Measurements from ENCODE around the gene LPCAT1.

DNA sequence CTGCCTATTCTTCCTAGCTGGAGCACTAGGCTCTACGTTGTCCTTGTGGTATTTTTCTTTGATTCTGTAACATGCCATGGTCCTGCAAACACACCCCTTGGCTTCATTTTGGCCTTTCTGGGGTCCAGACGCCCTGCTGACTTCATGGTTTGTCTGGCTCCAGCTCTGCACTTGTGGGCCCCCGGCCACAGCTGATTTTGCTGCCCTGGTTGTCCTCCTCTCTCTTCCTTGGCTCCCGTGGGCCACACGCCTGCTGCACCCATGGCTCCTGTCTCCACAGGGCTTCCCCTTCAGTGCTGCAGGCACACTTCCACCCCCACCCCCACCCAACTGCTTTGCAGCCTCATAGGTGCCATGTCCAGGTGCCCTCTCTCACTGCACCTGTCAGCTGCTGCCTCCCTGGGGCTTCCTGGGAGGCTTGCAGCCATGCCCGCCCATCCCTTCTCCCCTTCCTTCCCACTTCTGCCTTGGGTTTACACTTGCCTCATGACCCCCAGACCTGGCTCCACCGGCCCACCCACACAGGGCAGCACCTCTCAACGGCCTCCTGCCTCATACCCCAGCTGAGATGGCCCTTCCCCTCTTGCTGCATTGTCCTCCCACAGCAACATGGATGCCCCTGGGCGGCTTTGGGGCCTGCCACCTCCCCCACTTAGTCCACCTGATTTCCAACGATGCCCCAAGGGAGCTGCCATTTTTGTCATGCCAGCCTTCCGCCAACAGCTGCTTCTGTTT, 104.1 kb downstream of the LPCAT1 start:
- TF ChIP-seq CEBPB (IDR thresholded peaks at IDR 0.05; ENCODE audit: low read depth, low read length) (no peak), RAD21 (IDR thresholded peaks at IDR 0.05; ENCODE audit: low read length) (no peak), POLR2A (IDR thresholded peaks at IDR 0.05; ENCODE audit: low read depth, low read length) (no peak), CHD1 (IDR thresholded peaks at IDR 0.05; ENCODE audit: low read depth, low read length) (no peak), SMC3 (IDR thresholded peaks at IDR 0.05; ENCODE audit: low read depth, low read length) (no peak), MAZ (IDR thresholded peaks at IDR 0.05; ENCODE audit: borderline replicate concordance, low read depth, low read length) (no peak), MXI1 (IDR thresholded peaks at IDR 0.05; ENCODE audit: borderline replicate concordance, low read depth, low read length) (no peak), FOS (IDR thresholded peaks at IDR 0.05; ENCODE audit: low read depth, low read length) (no peak)
- TF ChIP-seq, protein P1, sequence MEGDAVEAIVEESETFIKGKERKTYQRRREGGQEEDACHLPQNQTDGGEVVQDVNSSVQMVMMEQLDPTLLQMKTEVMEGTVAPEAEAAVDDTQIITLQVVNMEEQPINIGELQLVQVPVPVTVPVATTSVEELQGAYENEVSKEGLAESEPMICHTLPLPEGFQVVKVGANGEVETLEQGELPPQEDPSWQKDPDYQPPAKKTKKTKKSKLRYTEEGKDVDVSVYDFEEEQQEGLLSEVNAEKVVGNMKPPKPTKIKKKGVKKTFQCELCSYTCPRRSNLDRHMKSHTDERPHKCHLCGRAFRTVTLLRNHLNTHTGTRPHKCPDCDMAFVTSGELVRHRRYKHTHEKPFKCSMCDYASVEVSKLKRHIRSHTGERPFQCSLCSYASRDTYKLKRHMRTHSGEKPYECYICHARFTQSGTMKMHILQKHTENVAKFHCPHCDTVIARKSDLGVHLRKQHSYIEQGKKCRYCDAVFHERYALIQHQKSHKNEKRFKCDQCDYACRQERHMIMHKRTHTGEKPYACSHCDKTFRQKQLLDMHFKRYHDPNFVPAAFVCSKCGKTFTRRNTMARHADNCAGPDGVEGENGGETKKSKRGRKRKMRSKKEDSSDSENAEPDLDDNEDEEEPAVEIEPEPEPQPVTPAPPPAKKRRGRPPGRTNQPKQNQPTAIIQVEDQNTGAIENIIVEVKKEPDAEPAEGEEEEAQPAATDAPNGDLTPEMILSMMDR (conservative IDR thresholded peaks at IDR 0.05; ENCODE audit: low read depth, low read length), result no peak

All from IMR-90 (cell line).